C4-2B (cell line): ENCODE results near the gene PRKCQ.

Experiments used
- ZFX ChIP-seq: fragments of 450-650 bp; IDR thresholded peaks from 2 replicates; pipeline ENCODE4 v1.6.1; 2017
- TF ChIP-seq, protein P1 (sequence below): fragments of 450-650 bp; conservative IDR thresholded peaks from 2 replicates; pipeline ENCODE4 v1.5.1; 2017; ENCODE audit warnings: mild to moderate bottlenecking

DNA sequence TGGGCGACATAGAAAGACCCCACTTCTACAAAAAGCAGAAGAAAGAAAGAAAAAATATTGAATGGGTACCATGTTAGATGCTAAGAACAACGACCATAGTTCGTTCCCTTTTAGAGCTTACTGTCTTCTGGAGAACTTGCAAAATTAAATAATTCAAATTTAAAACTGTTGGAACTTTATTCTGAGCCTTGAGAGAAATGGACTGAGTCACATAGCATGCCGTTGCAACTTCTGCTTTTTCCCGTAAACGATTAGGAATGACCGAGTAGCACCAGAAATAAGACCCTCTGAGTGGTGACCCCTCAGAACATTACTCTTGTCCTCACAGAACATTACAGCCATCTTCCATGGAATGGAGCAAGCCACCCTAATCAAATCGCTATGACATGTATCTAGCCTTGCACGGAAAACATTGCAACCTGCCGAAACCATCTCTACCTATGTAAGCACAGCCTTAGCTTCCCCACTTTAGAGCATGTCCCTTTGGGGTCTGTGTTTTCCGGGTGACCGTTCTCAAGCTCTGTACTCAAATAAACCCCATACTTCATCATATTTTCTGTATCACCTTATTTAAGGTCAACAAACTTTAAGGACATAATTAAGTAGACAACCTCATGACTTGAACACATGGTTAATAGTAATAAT lies 179.1 kb downstream of the PRKCQ start:
- TF ChIP-seq, protein P1, sequence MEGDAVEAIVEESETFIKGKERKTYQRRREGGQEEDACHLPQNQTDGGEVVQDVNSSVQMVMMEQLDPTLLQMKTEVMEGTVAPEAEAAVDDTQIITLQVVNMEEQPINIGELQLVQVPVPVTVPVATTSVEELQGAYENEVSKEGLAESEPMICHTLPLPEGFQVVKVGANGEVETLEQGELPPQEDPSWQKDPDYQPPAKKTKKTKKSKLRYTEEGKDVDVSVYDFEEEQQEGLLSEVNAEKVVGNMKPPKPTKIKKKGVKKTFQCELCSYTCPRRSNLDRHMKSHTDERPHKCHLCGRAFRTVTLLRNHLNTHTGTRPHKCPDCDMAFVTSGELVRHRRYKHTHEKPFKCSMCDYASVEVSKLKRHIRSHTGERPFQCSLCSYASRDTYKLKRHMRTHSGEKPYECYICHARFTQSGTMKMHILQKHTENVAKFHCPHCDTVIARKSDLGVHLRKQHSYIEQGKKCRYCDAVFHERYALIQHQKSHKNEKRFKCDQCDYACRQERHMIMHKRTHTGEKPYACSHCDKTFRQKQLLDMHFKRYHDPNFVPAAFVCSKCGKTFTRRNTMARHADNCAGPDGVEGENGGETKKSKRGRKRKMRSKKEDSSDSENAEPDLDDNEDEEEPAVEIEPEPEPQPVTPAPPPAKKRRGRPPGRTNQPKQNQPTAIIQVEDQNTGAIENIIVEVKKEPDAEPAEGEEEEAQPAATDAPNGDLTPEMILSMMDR, result no peak
- no peak for TF ChIP-seq ZFX
